NCI-H187 treated with DMSO at 0.1 percent for 48 hours (cell line): ENCODE results near the gene DEK.
A peak's percentile ranks its signal among the peaks of the same experiment; 100 is the strongest.
"Not testable (repeated sequence)": the region's sequence is repeated elsewhere in the genome, so short reads cannot be mapped to it uniquely, and the experiment has no call there.

Experiments used
- DNase-seq: peaks from one replicate; lab custom pipeline; 2025; lab: John Stamatoyannopoulos, UW

The DEK gene

GRCh38 chr6:18264219-18264922 is at the start of gene DEK:
Gene DEK, minus strand, starts transcription at chr6:18264530. Its CDS starts 543 bp downstream, at chr6:18263987.
- DNase-seq = peak; percentile 34

- DNase-seq = no peak
Observed at GRCh38 chr6:18312368-18312767, 48.0 kb upstream of the DEK start.

- DNase-seq = not testable (repeated sequence)
Observed at GRCh38 chr6:18310010-18310409, 45.7 kb upstream of the DEK start.

GRCh38 chr6:18309046-18309445 is 44.7 kb upstream of the DEK start:
- DNase-seq = no peak

GRCh38 chr6:18308070-18308735 is 43.9 kb upstream of the DEK start:
- no peak for DNase-seq

GRCh38 chr6:18306977-18307376 is 42.6 kb upstream of the DEK start:
- DNase-seq = no peak

- DNase-seq = no peak
Observed at GRCh38 chr6:18302561-18303439, 38.5 kb upstream of the DEK start.

GRCh38 chr6:18293076-18293904 is 29.0 kb upstream of the DEK start:
- no peak for DNase-seq

GRCh38 chr6:18289283-18289682 is 25.0 kb upstream of the DEK start:
- no peak for DNase-seq

- no peak for DNase-seq
Observed at GRCh38 chr6:18284261-18284660, 19.9 kb upstream of the DEK start.

- no peak for DNase-seq
Observed at GRCh38 chr6:18281564-18281963, 17.2 kb upstream of the DEK start.

GRCh38 chr6:18280084-18280483 is 15.8 kb upstream of the DEK start:
- no peak for DNase-seq

GRCh38 chr6:18279422-18279821 is 15.1 kb upstream of the DEK start:
- no peak for DNase-seq

GRCh38 chr6:18277237-18278006 is 13.1 kb upstream of the DEK start:
- no peak for DNase-seq

- DNase-seq = no peak
Observed at GRCh38 chr6:18276610-18277236, 12.4 kb upstream of the DEK start.

GRCh38 chr6:18270216-18270615 is 5.9 kb upstream of the DEK start:
- DNase-seq = no peak

- DNase-seq = no peak
Observed at GRCh38 chr6:18269717-18270116, 5.4 kb upstream of the DEK start.

GRCh38 chr6:18269253-18269652 is 4.9 kb upstream of the DEK start:
- no peak for DNase-seq

- no peak for DNase-seq
Observed at GRCh38 chr6:18268066-18268465, 3.7 kb upstream of the DEK start.

GRCh38 chr6:18266523-18266912 is 2.2 kb upstream of the DEK start:
- DNase-seq = no peak
